GM21786 (cell line): Measurements from ENCODE around the gene BFSP2.
"Not testable (repeated sequence)": the region's sequence is repeated elsewhere in the genome, so short reads cannot be mapped to it uniquely, and the experiment has no call there.

Experiments used
- ATAC-seq: cut with Tn5 transposase; IDR thresholded peaks from one replicate; pipeline ENCODE4 v1.9.1; 2021; ENCODE audit not compliant: unreplicated experiment

BFSP2 gene

GRCh38 chr3:133455281-133455680, 55.4 kb downstream of the BFSP2 start:
- ATAC-seq: no peak

- no peak for ATAC-seq
Measured at GRCh38 chr3:133455960-133456359, 56.1 kb downstream of the BFSP2 start.

- no peak for ATAC-seq
Measured at GRCh38 chr3:133457025-133457424, 57.2 kb downstream of the BFSP2 start.

- ATAC-seq: no peak
Measured at GRCh38 chr3:133457465-133458067, 57.7 kb downstream of the BFSP2 start.

- ATAC-seq: no peak
Measured at GRCh38 chr3:133459400-133459799, 59.5 kb downstream of the BFSP2 start.

- no peak for ATAC-seq
Measured at GRCh38 chr3:133460809-133461208, 61.0 kb downstream of the BFSP2 start.

- ATAC-seq: no peak
Measured at GRCh38 chr3:133461291-133461690, 61.4 kb downstream of the BFSP2 start.

- ATAC-seq: no peak
Measured at GRCh38 chr3:133463347-133463860, 63.5 kb downstream of the BFSP2 start.

- ATAC-seq: no peak
Measured at GRCh38 chr3:133464573-133464972, 64.7 kb downstream of the BFSP2 start.

GRCh38 chr3:133466531-133467386, 66.9 kb downstream of the BFSP2 start:
- ATAC-seq: no peak

GRCh38 chr3:133467780-133468179, 67.9 kb downstream of the BFSP2 start:
- no peak for ATAC-seq

- ATAC-seq: no peak
Measured at GRCh38 chr3:133468251-133468721, 68.4 kb downstream of the BFSP2 start.

- peak; percentile 29 for ATAC-seq
Measured at GRCh38 chr3:133469140-133469731, 69.4 kb downstream of the BFSP2 start.

GRCh38 chr3:133472242-133472641, 72.4 kb downstream of the BFSP2 start:
- no peak for ATAC-seq

GRCh38 chr3:133472889-133473288, 73.0 kb downstream of the BFSP2 start:
- ATAC-seq: no peak

- not testable (repeated sequence) for ATAC-seq
Measured at GRCh38 chr3:133473472-133474191, 73.8 kb downstream of the BFSP2 start.

GRCh38 chr3:133474251-133474801, 74.5 kb downstream of the BFSP2 start:
- ATAC-seq: no peak

- ATAC-seq: no peak
Measured at GRCh38 chr3:133474817-133475216, 75.0 kb downstream of the BFSP2 start.

- peak; percentile 76 for ATAC-seq
Measured at GRCh38 chr3:133475245-133476010, 75.6 kb downstream of the BFSP2 start.

GRCh38 chr3:133476971-133477375, 77.1 kb downstream of the BFSP2 start:
- ATAC-seq: no peak
